T-helper 1 cell treated with Interleukin-12 subunit alpha and Interleukin-12 subunit beta and Interleukin-4 antibody, amounts not matched to agents 30 μg/mL and 1 μg/mL, for 36 hours (primary cell): ENCODE measurements around the gene GORASP1.

Source experiments
- H3K27ac Mint-ChIP-seq: one replicate; pipeline ENCODE4 v1.8.0; 2021; ENCODE audit warnings: mild to moderate bottlenecking, mixed read lengths
- H3K27me3 Mint-ChIP-seq: one replicate; pipeline ENCODE4 v1.8.0; 2021; ENCODE audit warnings: low read depth, mixed read lengths
- H3K36me3 Mint-ChIP-seq: one replicate; pipeline ENCODE4 v1.8.0; 2021; ENCODE audit warnings: low read depth, mixed read lengths
- H3K4me1 Mint-ChIP-seq: one replicate; pipeline ENCODE4 v1.8.0; 2021; ENCODE audit warnings: low read depth, mixed read lengths
- H3K4me3 Mint-ChIP-seq: one replicate; pipeline ENCODE4 v1.8.0; 2021; ENCODE audit warnings: mild to moderate bottlenecking, moderate library complexity, mixed read lengths
- H3K9me3 Mint-ChIP-seq: one replicate; pipeline ENCODE4 v1.8.0; 2021; ENCODE audit warnings: mixed read lengths

GORASP1 gene

GRCh38 chr3:39144748-39145380 is 37.4 kb upstream of the GORASP1 start:
- H3K36me3 Mint-ChIP-seq: peaks cover 53% of the 10 kb centered on the region
- no peaks in the 10 kb centered on the region for H3K27me3 Mint-ChIP-seq
- H3K4me3 Mint-ChIP-seq: no peak overlapping the region
- no peaks in the 10 kb centered on the region for H3K9me3 Mint-ChIP-seq
- peaks cover 45% of the 10 kb centered on the region for H3K4me1 Mint-ChIP-seq
- H3K27ac Mint-ChIP-seq: peak overlapping the region; percentile 26

- Mint-ChIP-seq H3K4me3 (no peak overlapping the region), H3K4me1 (peaks cover 38% of the 10 kb centered on the region), H3K27me3 (no peaks in the 10 kb centered on the region), H3K36me3 (peaks cover 58% of the 10 kb centered on the region), H3K27ac (peak overlapping the region; percentile 26), H3K9me3 (no peaks in the 10 kb centered on the region)
Observed at GRCh38 chr3:39144095-39144747, 36.8 kb upstream of the GORASP1 start.

DNA sequence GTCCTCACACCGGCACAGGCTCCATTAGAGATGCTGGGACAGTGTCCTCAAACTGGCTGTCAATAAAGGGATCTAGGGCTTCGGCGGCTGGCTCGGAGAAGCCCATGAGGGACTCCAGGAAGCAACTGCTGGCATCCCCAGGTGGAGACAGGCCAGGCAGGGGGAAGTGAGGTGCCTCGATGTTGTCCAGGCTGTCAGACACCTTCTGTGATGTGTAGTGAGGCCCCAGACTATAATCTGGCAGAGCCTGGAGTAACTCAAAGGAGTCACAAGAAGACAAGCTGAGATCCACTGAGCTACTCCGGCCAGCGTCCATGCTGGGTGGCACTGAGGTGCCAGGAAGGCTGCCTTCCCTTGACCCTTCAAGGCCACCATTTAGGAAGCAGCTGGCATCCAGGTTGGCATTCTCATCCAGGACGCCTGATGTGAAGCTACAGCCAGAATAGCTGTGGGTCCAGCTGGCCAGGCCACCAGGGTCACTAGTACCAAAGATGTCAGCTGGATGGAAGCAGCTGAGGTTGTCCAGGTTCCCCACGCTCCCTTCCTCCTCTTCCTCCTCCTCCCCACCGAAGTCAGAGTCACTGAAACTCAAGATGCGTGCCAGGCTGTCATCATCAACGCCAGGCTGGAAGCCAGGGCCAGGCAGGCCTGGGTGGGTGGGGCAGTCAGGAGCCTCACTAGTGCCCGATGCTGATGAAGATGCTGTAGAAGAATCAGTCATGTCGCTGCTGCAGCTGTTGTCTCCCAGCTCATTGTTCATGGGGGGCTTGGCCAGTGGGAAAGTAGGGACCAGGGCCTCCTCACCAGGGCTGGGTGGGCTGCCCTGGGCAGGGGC is 35.8 kb upstream of the GORASP1 start:
- no peak overlapping the region for H3K27ac Mint-ChIP-seq
- no peaks in the 10 kb centered on the region for H3K27me3 Mint-ChIP-seq
- H3K4me1 Mint-ChIP-seq: peaks cover 32% of the 10 kb centered on the region
- H3K4me3 Mint-ChIP-seq: no peak overlapping the region
- no peaks in the 10 kb centered on the region for H3K9me3 Mint-ChIP-seq
- H3K36me3 Mint-ChIP-seq: peaks cover 56% of the 10 kb centered on the region

GRCh38 chr3:39142067-39142466 is 34.6 kb upstream of the GORASP1 start:
- H3K4me3 Mint-ChIP-seq: no peak overlapping the region

DNA sequence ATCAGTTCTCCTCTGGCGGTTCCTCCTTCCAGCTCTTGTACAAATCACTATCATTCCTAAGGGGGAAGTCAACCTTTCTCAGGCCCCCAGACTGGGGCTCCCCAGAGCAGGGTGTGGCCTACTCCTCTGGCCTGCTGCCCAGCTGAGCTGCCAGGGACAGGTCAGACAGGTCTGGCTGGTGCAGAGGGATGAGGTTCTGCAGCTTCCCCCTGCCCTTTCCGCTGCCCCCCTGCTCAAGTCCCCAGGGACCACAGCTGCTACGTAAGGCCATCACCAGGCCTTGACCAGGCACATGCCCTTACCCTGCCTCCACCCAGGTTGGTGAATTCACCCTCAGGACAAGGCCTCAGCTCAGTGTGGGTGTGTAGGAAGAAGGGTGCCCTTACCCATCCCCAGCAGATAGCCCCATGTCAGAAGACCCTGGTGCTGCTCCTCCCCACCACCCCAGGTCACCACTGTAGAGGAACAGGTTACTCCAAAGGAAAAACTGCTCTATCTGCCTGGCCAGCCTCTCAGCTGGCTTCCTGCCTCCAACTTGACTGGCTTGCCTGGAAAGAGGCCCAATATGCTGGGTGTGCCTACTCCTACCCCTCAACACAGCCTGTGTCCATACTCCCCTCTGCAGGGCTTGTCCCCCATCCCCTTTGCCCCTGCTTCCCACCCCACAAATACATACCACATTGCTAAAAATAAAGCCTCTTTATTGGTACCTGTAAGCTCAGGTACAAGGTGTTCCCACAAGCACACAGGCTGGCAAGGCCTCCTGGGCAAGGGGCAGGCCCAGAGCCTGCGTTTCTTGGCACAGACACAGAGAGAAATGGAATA is 34.0 kb upstream of the GORASP1 start:
- Mint-ChIP-seq H3K9me3 (no peaks in the 10 kb centered on the region), H3K4me1 (peaks cover 19% of the 10 kb centered on the region), H3K27ac (peak overlapping the region; percentile 63), H3K27me3 (no peaks in the 10 kb centered on the region), H3K4me3 (no peak overlapping the region), H3K36me3 (peaks cover 48% of the 10 kb centered on the region)

More at GRCh38 chr3:39142067-39142466, 34.6 kb upstream of the GORASP1 start:
- H3K27me3 Mint-ChIP-seq: no peaks in the 10 kb centered on the region
- no peak overlapping the region for H3K27ac Mint-ChIP-seq
- peaks cover 23% of the 10 kb centered on the region for H3K4me1 Mint-ChIP-seq
- no peaks in the 10 kb centered on the region for H3K9me3 Mint-ChIP-seq
- H3K36me3 Mint-ChIP-seq: peaks cover 53% of the 10 kb centered on the region

DNA sequence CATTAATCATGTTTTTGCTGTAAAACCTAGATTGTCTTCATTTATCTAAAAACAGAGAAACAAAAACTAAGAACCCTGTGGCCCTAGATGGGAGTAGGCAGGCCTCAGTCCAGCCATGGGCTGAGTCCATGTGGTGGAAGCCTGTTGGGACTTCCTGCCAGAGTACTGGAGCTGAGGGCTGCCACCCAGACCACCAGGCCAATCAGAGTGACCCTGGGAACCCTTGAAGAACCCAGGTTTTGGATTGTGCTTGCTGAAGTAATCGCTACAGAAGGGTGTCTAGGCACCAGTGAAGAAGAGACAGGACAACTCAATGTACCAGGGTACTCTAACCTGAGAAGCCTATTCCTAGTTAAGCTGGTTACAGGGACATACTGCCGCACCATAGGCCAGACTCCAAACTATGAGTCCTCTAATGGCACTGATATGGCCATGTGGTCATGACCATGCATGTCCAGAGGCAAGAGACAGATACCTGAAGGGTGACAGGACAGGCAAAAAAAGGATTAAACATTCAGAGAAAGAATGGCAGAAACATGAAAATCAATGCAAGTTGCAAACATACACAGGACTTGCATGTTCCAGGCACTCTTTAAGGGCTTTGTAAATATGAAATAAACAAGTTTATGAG is 33.0 kb upstream of the GORASP1 start:
- Mint-ChIP-seq H3K27me3 (no peaks in the 10 kb centered on the region), H3K4me3 (no peak overlapping the region), H3K36me3 (peaks cover 42% of the 10 kb centered on the region), H3K27ac (no peak overlapping the region), H3K4me1 (peaks cover 12% of the 10 kb centered on the region), H3K9me3 (no peaks in the 10 kb centered on the region)

GRCh38 chr3:39139442-39139841 is 32.0 kb upstream of the GORASP1 start:
- Mint-ChIP-seq H3K9me3 (no peaks in the 10 kb centered on the region), H3K4me3 (no peak overlapping the region), H3K27ac (no peak overlapping the region), H3K27me3 (no peaks in the 10 kb centered on the region), H3K4me1 (peaks cover 12% of the 10 kb centered on the region), H3K36me3 (peaks cover 36% of the 10 kb centered on the region)

DNA sequence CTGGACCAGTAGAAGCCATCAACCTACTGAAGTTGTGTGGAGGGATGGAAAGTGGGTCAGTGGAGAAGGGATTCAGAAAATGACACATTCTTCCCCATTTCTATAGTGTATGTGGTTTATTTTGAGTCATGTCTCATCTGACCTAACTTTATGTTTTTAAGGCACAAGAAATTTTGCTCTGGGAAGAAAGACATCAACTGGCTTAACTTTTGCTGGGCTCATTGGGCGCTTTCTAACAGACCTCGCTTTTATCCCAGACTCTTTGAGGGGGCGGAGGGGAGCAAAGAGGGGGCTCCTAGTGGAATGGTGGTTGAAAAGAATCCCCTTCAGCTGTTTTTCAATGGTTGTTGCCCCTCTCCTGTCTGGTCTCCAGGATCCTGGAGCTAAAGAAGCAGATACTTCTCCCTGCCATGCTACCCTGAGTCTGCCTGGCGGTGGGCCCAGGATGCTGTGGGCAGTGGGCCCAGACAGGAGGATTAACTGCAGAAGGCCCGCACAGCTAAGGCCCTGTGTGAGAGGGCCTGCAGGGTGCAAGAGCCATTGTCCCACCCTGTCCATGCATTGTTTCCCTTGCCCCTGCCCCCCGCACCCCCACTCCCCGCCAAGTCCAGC is 31.5 kb upstream of the GORASP1 start:
- H3K36me3 Mint-ChIP-seq: peaks cover 31% of the 10 kb centered on the region
- peaks cover 12% of the 10 kb centered on the region for H3K4me1 Mint-ChIP-seq
- no peaks in the 10 kb centered on the region for H3K27me3 Mint-ChIP-seq
- no peaks in the 10 kb centered on the region for H3K9me3 Mint-ChIP-seq
- H3K27ac Mint-ChIP-seq: no peak overlapping the region
- H3K4me3 Mint-ChIP-seq: no peak overlapping the region

DNA sequence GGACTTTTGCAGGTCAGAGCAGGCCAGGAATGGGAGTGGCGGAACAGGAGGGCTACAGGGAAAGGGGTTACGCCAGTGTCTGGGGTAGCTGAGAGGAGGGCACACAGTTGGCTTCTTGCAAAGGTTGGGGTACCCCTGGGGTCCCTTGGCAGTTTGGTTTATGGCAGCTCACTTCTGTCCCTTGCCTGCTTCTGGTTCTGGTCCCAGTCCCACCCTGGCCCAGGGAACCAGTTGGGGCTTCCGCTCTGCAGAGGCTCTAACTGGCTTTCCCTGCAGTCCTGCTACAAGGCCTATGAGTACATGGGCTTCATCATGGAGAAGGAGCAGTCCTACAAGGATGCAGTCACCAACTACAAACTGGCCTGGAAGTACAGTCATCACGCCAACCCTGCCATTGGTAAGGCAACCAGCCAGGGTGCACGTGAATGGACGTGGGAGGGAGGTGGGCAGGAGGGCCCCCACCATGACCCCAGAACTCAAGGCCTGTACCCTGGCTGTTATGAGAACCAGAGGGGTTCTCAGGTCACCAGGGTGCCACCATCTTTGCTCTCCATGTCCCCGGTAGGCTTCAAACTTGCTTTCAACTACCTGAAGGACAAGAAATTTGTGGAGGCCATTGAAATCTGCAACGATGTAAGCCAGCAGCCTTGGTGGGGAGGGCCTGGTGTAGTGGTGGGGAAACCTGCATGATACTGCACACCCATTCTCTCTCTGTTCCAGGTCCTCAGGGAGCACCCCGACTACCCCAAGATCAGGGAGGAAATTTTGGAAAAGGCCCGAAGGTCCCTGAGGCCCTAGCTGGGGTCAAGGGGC is 30.8 kb upstream of the GORASP1 start:
- no peak overlapping the region for H3K27ac Mint-ChIP-seq
- peaks cover 28% of the 10 kb centered on the region for H3K36me3 Mint-ChIP-seq
- no peaks in the 10 kb centered on the region for H3K27me3 Mint-ChIP-seq
- H3K4me3 Mint-ChIP-seq: no peak overlapping the region
- H3K9me3 Mint-ChIP-seq: no peaks in the 10 kb centered on the region
- peaks cover 14% of the 10 kb centered on the region for H3K4me1 Mint-ChIP-seq

- H3K4me1 Mint-ChIP-seq: peaks cover 10% of the 10 kb centered on the region
- peaks cover 24% of the 10 kb centered on the region for H3K36me3 Mint-ChIP-seq
- no peaks in the 10 kb centered on the region for H3K9me3 Mint-ChIP-seq
- no peak overlapping the region for H3K4me3 Mint-ChIP-seq
- no peaks in the 10 kb centered on the region for H3K27me3 Mint-ChIP-seq
- H3K27ac Mint-ChIP-seq: no peak overlapping the region
Observed at GRCh38 chr3:39137435-39137936, 30.1 kb upstream of the GORASP1 start.

- peaks cover 20% of the 10 kb centered on the region for H3K36me3 Mint-ChIP-seq
- H3K27me3 Mint-ChIP-seq: no peaks in the 10 kb centered on the region
- H3K4me1 Mint-ChIP-seq: peaks cover 10% of the 10 kb centered on the region
- H3K9me3 Mint-ChIP-seq: no peaks in the 10 kb centered on the region
- no peak overlapping the region for H3K4me3 Mint-ChIP-seq
- no peak overlapping the region for H3K27ac Mint-ChIP-seq
Observed at GRCh38 chr3:39136533-39137434, 29.4 kb upstream of the GORASP1 start.

GRCh38 chr3:39135170-39135805 is 27.9 kb upstream of the GORASP1 start:
- no peak overlapping the region for H3K27ac Mint-ChIP-seq
- H3K27me3 Mint-ChIP-seq: no peaks in the 10 kb centered on the region
- H3K9me3 Mint-ChIP-seq: no peaks in the 10 kb centered on the region
- peaks cover 10% of the 10 kb centered on the region for H3K36me3 Mint-ChIP-seq
- H3K4me1 Mint-ChIP-seq: peaks cover 15% of the 10 kb centered on the region
- no peak overlapping the region for H3K4me3 Mint-ChIP-seq
